ENCODE results near the gene SLC9A3.

- TF ChIP-seq CTCF (conservative IDR thresholded peaks at IDR 0.05; ENCODE audit: low read depth, low read length) (no peak), EZH2 (IDR thresholded peaks at IDR 0.05; ENCODE audit: borderline replicate concordance, low read depth, low read length, poor library complexity, severe bottlenecking) (no peak)
These were observed 5.5 kb downstream of the SLC9A3 start for GRCh38 chr5:518721-519120.

All from A673 (cell line).